ENCODE data around the gene ZNF385A. TPM values are rescaled to one million over a fixed set of nuclear protein-coding genes. Genes with fewer than 3 reads are reported as not detected.

The ZNF385A gene
- total RNA-seq, 1 experiment from 2014 or later, result 5.9 TPM

DNA sequence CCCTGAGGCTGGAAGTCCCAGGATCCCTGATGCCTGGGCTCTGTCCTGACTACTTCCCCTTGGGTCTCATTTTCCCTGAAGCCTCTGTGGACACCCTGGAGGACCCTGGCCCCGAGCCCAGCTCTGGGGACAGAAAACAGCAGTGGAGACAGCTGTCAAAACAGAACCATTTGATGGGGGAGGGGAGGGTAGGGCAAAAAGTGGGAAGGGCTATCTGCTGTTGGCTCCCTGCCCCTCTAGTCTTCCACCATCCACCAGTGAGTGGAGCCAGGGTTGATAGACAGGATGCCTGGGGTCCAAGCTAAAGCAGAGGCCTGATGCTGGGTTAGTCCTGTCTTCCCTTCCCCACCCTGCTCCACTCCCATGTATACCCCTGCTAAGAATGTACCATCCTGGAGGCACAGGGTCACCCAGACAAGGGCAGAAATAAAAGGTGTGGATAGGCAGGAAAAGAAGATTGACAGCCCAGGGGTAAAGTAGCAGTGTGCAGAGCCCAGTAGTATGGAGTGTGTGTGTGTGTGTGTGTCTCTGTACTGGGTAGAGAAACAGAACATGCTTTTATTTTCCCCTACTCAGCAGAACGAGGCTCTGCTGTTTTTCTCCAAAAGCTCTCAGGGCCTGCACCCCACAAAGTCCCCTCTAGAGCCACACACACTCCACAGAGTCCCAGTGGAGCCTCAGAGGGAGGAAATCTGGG lies 9.8 kb downstream of the ZNF385A start:
- TF ChIP-seq, protein P1, sequence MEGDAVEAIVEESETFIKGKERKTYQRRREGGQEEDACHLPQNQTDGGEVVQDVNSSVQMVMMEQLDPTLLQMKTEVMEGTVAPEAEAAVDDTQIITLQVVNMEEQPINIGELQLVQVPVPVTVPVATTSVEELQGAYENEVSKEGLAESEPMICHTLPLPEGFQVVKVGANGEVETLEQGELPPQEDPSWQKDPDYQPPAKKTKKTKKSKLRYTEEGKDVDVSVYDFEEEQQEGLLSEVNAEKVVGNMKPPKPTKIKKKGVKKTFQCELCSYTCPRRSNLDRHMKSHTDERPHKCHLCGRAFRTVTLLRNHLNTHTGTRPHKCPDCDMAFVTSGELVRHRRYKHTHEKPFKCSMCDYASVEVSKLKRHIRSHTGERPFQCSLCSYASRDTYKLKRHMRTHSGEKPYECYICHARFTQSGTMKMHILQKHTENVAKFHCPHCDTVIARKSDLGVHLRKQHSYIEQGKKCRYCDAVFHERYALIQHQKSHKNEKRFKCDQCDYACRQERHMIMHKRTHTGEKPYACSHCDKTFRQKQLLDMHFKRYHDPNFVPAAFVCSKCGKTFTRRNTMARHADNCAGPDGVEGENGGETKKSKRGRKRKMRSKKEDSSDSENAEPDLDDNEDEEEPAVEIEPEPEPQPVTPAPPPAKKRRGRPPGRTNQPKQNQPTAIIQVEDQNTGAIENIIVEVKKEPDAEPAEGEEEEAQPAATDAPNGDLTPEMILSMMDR (IDR thresholded peaks at IDR 0.05), result no peak
- no TSS peak for BruUV-seq (replicated peaks)
- H3K36me3 ChIP-seq (ENCODE audit: control insufficient read depth, insufficient read depth, low read length), result no peaks in the 10 kb centered on the region
- H3K4me3 ChIP-seq (ENCODE audit: low read depth in 2 of 2, low read length in 2 of 2), result no peak overlapping the region
- ATAC-seq (no peak), DNase-seq (ENCODE audit: low read depth, low spot score) (no peak)
- in situ Hi-C loops (cut with HindIII; ENCODE audit: low pct_unique_long_range_greater_than_20kb, low sequenced_read_pairs) (no loop called here), intact Hi-C loops (cut with micrococcal nuclease; ENCODE audit: unreplicated experiment) (no loop called here)
- ChIA-PET CTCF (no interaction called here), POLR2A (interaction anchor here (0.6 kb wide), 1 partner anchor 50 kb away, joined by 3 read pairs; the partner anchor contains the start of gene COPZ1)
- peaks cover 2% of the 10 kb centered on the region; the same call in 1 of the 2 replicates for H3K4me1 ChIP-seq (ENCODE audit: control insufficient read depth, insufficient read depth, low read length)
- H3K27me3 ChIP-seq (ENCODE audit: control insufficient read depth, insufficient read depth, low read length), result no peaks in the 10 kb centered on the region
- H3K27ac ChIP-seq (ENCODE audit: low read length), result no peak overlapping the region
- no peaks in the 10 kb centered on the region for H3K9me3 ChIP-seq (ENCODE audit: control insufficient read depth, insufficient read depth, low read depth, low read length)

DNA sequence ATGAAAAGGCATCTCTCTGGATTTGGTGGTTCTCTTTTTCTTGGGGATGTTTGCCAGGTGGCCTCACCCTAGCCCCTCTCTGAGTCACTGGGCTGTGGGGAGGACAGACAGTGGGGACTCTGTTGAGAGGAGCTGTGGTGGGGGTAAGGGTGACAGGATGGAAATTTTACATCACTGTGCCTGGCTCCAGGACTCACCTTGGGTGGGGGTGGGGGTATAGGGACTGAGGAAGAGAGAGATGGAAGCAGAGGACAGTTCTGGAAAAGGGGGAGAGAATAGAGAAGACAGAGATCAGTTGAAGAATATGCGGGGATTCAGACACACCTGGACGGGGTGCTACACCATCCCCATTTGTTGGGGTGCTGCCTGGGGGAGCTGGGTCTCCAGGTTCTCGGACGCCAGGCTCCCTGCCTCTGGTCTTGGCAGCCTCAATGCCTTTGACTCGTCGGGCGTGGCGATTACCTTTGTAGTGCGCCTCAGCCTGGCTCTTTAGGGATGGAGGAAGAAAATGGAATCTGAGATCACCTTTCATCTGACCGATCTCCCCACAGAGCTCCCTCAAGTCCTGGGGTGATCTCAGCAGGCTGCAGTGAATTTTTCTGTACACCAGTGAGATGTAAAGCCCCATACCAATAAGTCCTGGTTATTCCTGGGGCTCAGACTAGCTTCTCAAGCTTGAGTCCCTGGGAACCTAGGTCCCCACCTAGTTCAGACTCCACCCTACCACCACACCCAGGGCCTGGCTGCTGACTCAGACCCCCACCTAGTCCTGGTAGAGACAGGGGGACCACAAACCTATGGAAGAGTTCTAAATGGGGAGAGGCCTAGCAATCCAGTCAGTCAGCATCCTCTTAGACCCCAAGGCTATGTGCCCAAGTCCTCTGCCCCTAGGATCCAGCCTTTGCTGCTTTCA lies 10.6 kb downstream of the ZNF385A start:
- ChIA-PET CTCF (no interaction called here), POLR2A (interaction anchor here (0.6 kb wide), 1 partner anchor 25 kb away, joined by 3 read pairs; no protein-coding TSS in a partner anchor)
- intact Hi-C loops (cut with micrococcal nuclease; ENCODE audit: unreplicated experiment), result no loop called here
- no TSS peak for BruUV-seq (replicated peaks)
- TF ChIP-seq POLR2AphosphoS5 (IDR thresholded peaks at IDR 0.05; ENCODE audit: low read depth, low read length) (no peak), TCF7L2 (IDR thresholded peaks at IDR 0.05; ENCODE audit: low read depth, low read length) (no peak), SIN3A (IDR thresholded peaks at IDR 0.05; ENCODE audit: borderline replicate concordance, insufficient read depth, low read depth, low read length) (no peak)
- TF ChIP-seq, protein P2, sequence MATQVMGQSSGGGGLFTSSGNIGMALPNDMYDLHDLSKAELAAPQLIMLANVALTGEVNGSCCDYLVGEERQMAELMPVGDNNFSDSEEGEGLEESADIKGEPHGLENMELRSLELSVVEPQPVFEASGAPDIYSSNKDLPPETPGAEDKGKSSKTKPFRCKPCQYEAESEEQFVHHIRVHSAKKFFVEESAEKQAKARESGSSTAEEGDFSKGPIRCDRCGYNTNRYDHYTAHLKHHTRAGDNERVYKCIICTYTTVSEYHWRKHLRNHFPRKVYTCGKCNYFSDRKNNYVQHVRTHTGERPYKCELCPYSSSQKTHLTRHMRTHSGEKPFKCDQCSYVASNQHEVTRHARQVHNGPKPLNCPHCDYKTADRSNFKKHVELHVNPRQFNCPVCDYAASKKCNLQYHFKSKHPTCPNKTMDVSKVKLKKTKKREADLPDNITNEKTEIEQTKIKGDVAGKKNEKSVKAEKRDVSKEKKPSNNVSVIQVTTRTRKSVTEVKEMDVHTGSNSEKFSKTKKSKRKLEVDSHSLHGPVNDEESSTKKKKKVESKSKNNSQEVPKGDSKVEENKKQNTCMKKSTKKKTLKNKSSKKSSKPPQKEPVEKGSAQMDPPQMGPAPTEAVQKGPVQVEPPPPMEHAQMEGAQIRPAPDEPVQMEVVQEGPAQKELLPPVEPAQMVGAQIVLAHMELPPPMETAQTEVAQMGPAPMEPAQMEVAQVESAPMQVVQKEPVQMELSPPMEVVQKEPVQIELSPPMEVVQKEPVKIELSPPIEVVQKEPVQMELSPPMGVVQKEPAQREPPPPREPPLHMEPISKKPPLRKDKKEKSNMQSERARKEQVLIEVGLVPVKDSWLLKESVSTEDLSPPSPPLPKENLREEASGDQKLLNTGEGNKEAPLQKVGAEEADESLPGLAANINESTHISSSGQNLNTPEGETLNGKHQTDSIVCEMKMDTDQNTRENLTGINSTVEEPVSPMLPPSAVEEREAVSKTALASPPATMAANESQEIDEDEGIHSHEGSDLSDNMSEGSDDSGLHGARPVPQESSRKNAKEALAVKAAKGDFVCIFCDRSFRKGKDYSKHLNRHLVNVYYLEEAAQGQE (IDR thresholded peaks at IDR 0.05; ENCODE audit: insufficient read depth in 1 of 2, low read depth in 2 of 2, low read length in 1 of 2), result no peak
- TF ChIP-seq, protein P1 (IDR thresholded peaks at IDR 0.05), result no peak
- no peaks in the 10 kb centered on the region for H3K9me3 ChIP-seq (ENCODE audit: control insufficient read depth, insufficient read depth, low read depth, low read length)
- DNase-seq (ENCODE audit: low read depth, low spot score), result no peak
- H3K4me3 ChIP-seq (ENCODE audit: low read depth in 2 of 2, low read length in 2 of 2), result no peak overlapping the region
- in situ Hi-C loops (cut with HindIII; ENCODE audit: low pct_unique_long_range_greater_than_20kb, low sequenced_read_pairs), result no loop called here
- no peak overlapping the region for H3K27ac ChIP-seq (ENCODE audit: low read length)
- no peaks in the 10 kb centered on the region for H3K36me3 ChIP-seq (ENCODE audit: control insufficient read depth, insufficient read depth, low read length)
- ATAC-seq, result no peak
- no peaks in the 10 kb centered on the region for H3K27me3 ChIP-seq (ENCODE audit: control insufficient read depth, insufficient read depth, low read length)
- no peaks in the 10 kb centered on the region; the same call in 1 of the 2 replicates for H3K4me1 ChIP-seq (ENCODE audit: control insufficient read depth, insufficient read depth, low read length)

All from Panc1 (cell line).